Neutrophil (primary cell): Measurements from ENCODE around the gene FNBP1.

Experiments
- H3K27ac ChIP-seq: fragments of 200-600 bp; sonication (generic); 2 replicates; pipeline ENCODE4 v1.5.1; 2016; ENCODE audit warnings: mild to moderate bottlenecking, moderate library complexity
- H3K27me3 ChIP-seq: fragments of 200-600 bp; sonication (generic); 2 replicates; pipeline ENCODE4 v1.6.0; 2016; ENCODE audit warnings: mild to moderate bottlenecking
- H3K36me3 ChIP-seq: fragments of 200-600 bp; sonication (generic); 2 replicates; pipeline ENCODE4 v1.5.1; 2017
- H3K4me1 ChIP-seq, 2 experiments: fragments of 200-600 bp in 1 of 2; sonication (generic) in 1 of 2; 1 replicate in 1 of 2; 2 replicates in 1 of 2; pipeline versions ENCODE4 v1.5.1 to v1.6.1; 2013 to 2016; ENCODE audit warnings: low read depth in 1 of 2, low read length in 1 of 2, mild to moderate bottlenecking in 1 of 2, moderate library complexity in 1 of 2; ENCODE audit not compliant: control insufficient read depth in 1 of 2, insufficient read depth in 1 of 2
- H3K4me3 ChIP-seq, 2 experiments: fragments of 200-600 bp in 1 of 2; sonication (generic) in 1 of 2; 1 replicate in 1 of 2; 2 replicates in 1 of 2; pipeline ENCODE4 v1.5.1; 2013 to 2016; ENCODE audit warnings: low read depth in 1 of 2, low read length in 1 of 2, mild to moderate bottlenecking in 1 of 2, moderate library complexity in 1 of 2
- H3K9me3 ChIP-seq: fragments of 200-600 bp; sonication (generic); 2 replicates; pipeline ENCODE4 v1.5.1; 2016
- CTCF ChIP-seq: fragments of 200-600 bp; sonication (generic); IDR thresholded peaks from 2 replicates; pipeline ENCODE4 v1.5.1; 2016; ENCODE audit warnings: antibody characterized with exemption

FNBP1 gene

GRCh38 chr9:129979071-129979745 is 63.8 kb downstream of the FNBP1 start:
- Histone ChIP-seq H3K4me1 (no peaks in the 10 kb centered on the region), H3K27ac (peak overlapping the region; percentile 30), H3K27me3 (no peaks in the 10 kb centered on the region), H3K9me3 (no peaks in the 10 kb centered on the region), H3K36me3 (peaks cover 44% of the 10 kb centered on the region), H3K4me3 (no peak overlapping the region)
- no peak for TF ChIP-seq CTCF

DNA sequence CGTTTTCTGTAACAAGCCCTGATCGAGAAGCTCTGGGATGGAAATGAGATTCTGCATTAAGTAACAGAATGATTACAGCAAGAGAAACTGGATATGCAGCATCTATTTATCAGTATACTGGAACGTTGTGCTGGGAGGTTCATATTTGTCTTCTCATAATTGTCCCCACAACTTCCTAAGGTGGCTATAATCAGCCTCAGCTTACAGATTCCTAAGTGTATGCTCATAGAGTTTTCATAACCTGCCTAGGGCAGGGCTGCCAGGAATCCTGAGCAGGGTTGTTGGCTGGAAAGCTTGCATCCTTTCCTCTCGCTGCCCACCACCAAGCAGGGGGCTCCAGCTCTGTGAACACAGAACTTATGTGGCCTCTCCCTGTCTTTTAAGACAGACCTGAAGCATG is 70.2 kb downstream of the FNBP1 start:
- H3K36me3 ChIP-seq = peaks cover 57% of the 10 kb centered on the region
- H3K27me3 ChIP-seq = no peaks in the 10 kb centered on the region
- no peaks in the 10 kb centered on the region for H3K9me3 ChIP-seq
- H3K4me1 ChIP-seq = peaks cover 0 to 7% of the 10 kb centered on the region in 2 experiments
- no peak for TF ChIP-seq CTCF
- H3K27ac ChIP-seq = no peak overlapping the region
- no peak overlapping the region for H3K4me3 ChIP-seq

DNA sequence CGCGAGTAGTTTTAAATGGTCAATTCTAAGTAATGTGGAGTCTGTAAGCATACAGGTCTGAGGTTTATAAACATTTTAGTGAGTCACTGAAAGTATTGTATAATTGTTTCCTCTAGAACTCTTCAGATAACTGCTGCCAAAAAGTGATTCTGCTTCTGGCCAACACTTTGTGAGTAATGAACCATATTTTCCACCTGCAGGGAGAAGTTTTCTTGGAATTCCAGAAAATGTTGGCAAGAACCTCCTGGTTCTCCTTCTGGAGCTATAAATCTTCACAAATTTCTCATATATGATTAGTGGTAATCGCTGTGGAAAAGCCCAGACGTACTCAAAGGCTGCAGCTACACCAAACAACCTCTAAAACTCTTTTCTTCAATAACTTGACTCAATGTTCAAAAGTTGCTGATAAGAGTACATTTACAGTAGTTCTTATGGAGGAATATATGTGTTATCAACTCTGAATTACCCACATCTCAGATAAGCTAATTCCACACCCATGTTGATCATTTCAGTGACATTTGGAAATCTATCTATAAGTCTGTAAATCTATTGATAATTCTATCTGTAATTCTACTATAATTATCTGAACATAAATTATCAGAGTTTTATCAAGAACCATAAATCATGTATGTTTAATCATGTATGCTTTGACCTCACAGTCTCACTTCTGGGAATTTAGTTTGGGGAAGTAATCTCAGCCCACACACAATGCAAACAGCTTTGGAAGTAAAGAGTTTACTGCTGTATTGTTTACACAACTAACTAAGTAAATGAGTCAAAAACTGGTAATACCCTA is 74.1 kb downstream of the FNBP1 start:
- no peak for TF ChIP-seq CTCF
- Histone ChIP-seq H3K36me3 (peaks cover 30% of the 10 kb centered on the region), H3K27ac (peak overlapping the region; percentile 50)

DNA sequence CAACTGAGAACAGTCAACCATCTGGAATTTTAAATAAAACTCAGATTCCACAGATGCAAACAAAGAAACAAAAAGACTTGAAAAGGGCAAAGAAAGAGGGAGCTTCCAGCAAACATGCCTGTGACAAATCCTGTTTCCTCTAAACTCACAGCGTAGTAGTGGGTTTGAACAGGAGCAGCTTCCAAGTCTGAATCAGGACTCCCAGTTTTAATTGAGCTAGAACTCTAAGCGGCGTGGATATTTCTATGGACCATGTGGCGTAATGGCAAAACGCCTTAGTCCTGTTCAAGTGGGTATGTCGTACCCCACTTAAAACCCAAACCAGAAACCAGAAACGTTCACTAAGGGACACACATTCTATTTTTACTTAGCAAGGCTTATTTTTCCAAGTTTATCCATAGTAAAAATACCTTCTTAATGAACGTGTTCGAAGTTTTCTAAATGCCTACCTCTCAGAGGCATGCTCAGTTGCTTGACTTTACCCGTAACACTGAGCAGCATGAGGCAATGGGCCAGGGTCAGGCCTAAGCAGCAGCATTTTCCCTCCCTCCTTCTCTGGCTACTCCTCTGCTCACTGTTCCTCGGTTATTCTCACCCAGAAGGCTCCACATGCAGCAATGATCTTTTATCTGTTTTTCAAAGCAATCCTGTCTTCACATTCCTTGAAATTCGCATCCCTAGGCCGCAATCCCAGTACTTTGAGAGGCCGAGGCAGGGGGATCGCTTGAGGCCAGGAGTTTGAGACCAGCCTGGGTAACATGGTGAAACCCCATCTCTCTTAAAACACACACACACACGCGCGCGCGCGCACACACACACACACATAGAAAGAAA is 77.9 kb downstream of the FNBP1 start:
- H3K4me3 ChIP-seq = no peak overlapping the region
- no peak for TF ChIP-seq CTCF
- H3K4me1 ChIP-seq = peaks cover 35 to 41% of the 10 kb centered on the region in 2 experiments
- no peaks in the 10 kb centered on the region for H3K9me3 ChIP-seq
- no peaks in the 10 kb centered on the region for H3K27me3 ChIP-seq
- peak overlapping the region; percentile 90 for H3K27ac ChIP-seq
- peaks cover 6% of the 10 kb centered on the region for H3K36me3 ChIP-seq

More for the DNA sequence above, 74.1 kb downstream of the FNBP1 start:
- Histone ChIP-seq H3K4me1 (peaks cover 10 to 22% of the 10 kb centered on the region in 2 experiments), H3K4me3 (no peak overlapping the region), H3K27me3 (no peaks in the 10 kb centered on the region), H3K9me3 (no peaks in the 10 kb centered on the region)

GRCh38 chr9:129962889-129963703 is 79.9 kb downstream of the FNBP1 start:
- Histone ChIP-seq H3K27me3 (no peaks in the 10 kb centered on the region), H3K4me1 (peaks cover 34 to 35% of the 10 kb centered on the region in 2 experiments), H3K36me3 (peaks cover 6% of the 10 kb centered on the region), H3K27ac (peak overlapping the region; percentile 90), H3K4me3 (peak overlapping the region; percentile 58 to 63), H3K9me3 (no peaks in the 10 kb centered on the region)
- no peak for TF ChIP-seq CTCF
